Measurements from ENCODE around the gene NKD1.

Gene NKD1

GRCh38 chr16:50537533-50538290, 10.5 kb upstream of the NKD1 start:
- in situ Hi-C loops (cut with HindIII; ENCODE audit: low sequenced_read_pairs) = no loop called here

GRCh38 chr16:50538411-50539052, 9.7 kb upstream of the NKD1 start:
- in situ Hi-C loops (cut with HindIII; ENCODE audit: low sequenced_read_pairs) = no loop called here

- in situ Hi-C loops (cut with HindIII; ENCODE audit: low sequenced_read_pairs) = no loop called here
These were observed 9.0 kb upstream of the NKD1 start for GRCh38 chr16:50539053-50539695.

- in situ Hi-C loops (cut with HindIII; ENCODE audit: low sequenced_read_pairs) = no loop called here
These were observed 8.1 kb upstream of the NKD1 start for GRCh38 chr16:50539822-50540710.

GRCh38 chr16:50540711-50541007, 7.5 kb upstream of the NKD1 start:
- in situ Hi-C loops (cut with HindIII; ENCODE audit: low sequenced_read_pairs) = no loop called here

- in situ Hi-C loops (cut with HindIII; ENCODE audit: low sequenced_read_pairs) = no loop called here
These were observed 5.5 kb upstream of the NKD1 start for GRCh38 chr16:50542703-50543102.

- in situ Hi-C loops (cut with HindIII; ENCODE audit: low sequenced_read_pairs) = no loop called here
These were observed 2.1 kb upstream of the NKD1 start for GRCh38 chr16:50546125-50546524.

GRCh38 chr16:50547340-50548124, 664 bp upstream of the NKD1 start:
- in situ Hi-C loops (cut with HindIII; ENCODE audit: low sequenced_read_pairs) = no loop called here

- in situ Hi-C loops (cut with HindIII; ENCODE audit: low sequenced_read_pairs) = no loop called here
These were observed 839 bp downstream of the NKD1 start for GRCh38 chr16:50548909-50549560.

GRCh38 chr16:50549561-50549915, 1.3 kb downstream of the NKD1 start:
- in situ Hi-C loops (cut with HindIII; ENCODE audit: low sequenced_read_pairs) = no loop called here

GRCh38 chr16:50550035-50550434, 1.8 kb downstream of the NKD1 start:
- in situ Hi-C loops (cut with HindIII; ENCODE audit: low sequenced_read_pairs) = no loop called here

- in situ Hi-C loops (cut with HindIII; ENCODE audit: low sequenced_read_pairs) = no loop called here
These were observed 2.9 kb downstream of the NKD1 start for GRCh38 chr16:50550866-50551641.

- in situ Hi-C loops (cut with HindIII; ENCODE audit: low sequenced_read_pairs) = no loop called here
These were observed 4.4 kb downstream of the NKD1 start for GRCh38 chr16:50552476-50553101.

GRCh38 chr16:50553182-50553710, 5.0 kb downstream of the NKD1 start:
- in situ Hi-C loops (cut with HindIII; ENCODE audit: low sequenced_read_pairs) = no loop called here

GRCh38 chr16:50553731-50554360, 5.7 kb downstream of the NKD1 start:
- in situ Hi-C loops (cut with HindIII; ENCODE audit: low sequenced_read_pairs) = no loop called here

- in situ Hi-C loops (cut with HindIII; ENCODE audit: low sequenced_read_pairs) = no loop called here
These were observed 7.2 kb downstream of the NKD1 start for GRCh38 chr16:50555269-50555875.

- in situ Hi-C loops (cut with HindIII; ENCODE audit: low sequenced_read_pairs) = no loop called here
These were observed 7.9 kb downstream of the NKD1 start for GRCh38 chr16:50555952-50556673.
